GM19463 (cell line): Measurements from ENCODE around the gene FCER1G.

Experiments
- ATAC-seq: cut with Tn5 transposase; IDR thresholded peaks from one replicate; pipeline ENCODE4 v1.9.1; 2021; ENCODE audit warnings: mild to moderate bottlenecking, moderate library complexity; ENCODE audit not compliant: unreplicated experiment

FCER1G gene

GRCh38 chr1:161187311-161187710, 27.8 kb upstream of the FCER1G start:
- no peak for ATAC-seq

DNA sequence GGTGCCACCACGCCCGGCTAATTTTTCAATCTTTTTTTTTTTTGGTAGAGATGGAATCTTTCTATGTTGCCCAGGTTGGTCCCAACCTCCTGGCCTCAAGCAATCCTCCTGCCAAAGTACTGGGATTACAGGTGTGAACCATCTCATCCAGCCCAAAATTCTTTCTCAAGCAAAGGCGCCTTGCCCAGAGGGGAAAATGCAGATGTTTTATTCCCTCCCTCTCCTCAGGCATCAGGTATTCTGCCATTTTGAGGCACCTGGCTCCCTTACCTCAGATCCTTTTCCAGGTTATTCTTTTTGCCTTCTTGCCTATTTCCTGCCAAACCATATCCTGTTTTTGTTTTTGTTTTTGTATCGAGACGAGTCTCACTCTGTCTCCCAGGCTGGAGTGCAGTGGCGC, 26.7 kb upstream of the FCER1G start:
- no peak for ATAC-seq

GRCh38 chr1:161189036-161189435, 26.1 kb upstream of the FCER1G start:
- no peak for ATAC-seq

DNA sequence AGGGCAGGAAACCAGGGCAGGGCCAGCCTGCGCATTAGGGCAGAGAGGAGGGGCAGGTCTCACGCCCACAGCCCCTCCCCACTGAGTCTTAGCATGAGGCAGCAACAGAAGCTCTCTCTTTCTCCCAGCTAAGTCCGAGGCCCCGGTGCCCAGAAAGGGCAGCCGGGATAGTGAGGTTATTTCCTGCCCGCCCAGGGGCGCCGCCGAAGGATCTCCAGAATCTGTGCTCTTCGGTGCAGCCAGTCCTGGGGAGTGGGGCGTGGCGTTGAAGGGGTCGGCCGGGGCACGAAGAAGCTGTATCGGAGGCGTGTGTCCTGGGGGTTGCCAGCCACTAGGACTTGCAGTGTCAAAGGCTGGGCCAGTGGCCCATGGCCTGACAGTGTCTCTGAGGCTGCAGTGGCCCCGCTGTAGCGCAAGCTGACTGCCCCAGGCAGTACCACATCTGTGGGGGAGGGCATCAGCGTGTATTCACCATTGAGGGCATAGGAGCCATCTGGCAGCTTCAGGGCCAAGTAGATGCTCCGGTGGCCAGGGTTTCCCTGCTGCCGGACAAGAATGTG, 24.1 kb upstream of the FCER1G start:
- ATAC-seq, result no peak

DNA sequence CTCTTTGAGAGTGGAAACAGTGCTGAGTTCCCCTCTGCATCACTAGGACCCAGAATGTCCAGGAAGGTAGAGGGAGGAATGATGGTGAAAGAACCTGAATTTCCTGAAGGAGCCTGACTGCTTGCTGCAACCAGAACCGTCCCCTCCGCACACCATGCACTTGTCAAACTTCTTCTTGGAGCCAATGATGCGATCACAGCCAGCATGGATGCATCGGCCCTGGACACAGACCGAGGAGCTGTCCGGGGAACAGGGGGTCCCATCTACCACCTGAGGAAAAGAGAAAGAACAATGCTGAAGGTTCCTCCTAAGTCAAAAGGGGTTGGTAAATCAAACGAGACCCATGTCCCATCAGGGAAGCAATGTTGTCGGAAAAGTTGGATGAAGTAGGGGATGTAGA, 23.1 kb upstream of the FCER1G start:
- no peak for ATAC-seq

GRCh38 chr1:161192476-161193465, 22.3 kb upstream of the FCER1G start:
- ATAC-seq, result peak; percentile 85

DNA sequence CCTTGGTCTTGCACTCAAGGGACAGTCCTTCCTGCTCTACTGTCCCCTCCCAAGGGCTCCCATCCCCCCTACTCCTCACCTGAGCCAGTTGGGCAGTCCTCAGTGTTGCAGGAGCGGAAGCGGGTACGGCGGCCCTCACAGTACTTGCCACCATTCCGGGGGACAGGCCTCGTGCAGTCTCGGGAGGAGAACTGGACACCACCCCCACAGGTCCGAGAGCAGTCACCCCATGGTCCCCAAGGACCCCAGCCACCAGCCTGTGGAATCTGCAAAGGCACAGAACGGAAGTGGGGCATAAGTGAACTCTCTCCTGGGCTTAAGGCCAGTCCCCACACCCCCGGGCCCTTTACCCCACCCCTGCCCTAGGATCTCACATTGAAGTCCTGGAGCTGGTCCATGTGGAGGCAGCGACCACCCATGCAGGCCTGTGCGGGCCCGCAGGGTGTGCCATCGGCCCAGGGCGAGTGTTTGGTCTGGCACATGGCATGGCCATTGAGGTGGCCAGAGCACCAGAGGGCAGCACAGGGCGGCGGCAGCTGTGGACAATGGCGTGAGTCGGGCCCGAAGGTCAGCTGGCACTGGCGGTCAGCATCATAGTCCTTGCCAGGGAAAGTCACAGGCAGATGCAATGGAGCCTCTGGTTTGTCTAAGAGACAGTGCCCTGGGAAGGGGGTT, 21.4 kb upstream of the FCER1G start:
- ATAC-seq, result no peak

DNA sequence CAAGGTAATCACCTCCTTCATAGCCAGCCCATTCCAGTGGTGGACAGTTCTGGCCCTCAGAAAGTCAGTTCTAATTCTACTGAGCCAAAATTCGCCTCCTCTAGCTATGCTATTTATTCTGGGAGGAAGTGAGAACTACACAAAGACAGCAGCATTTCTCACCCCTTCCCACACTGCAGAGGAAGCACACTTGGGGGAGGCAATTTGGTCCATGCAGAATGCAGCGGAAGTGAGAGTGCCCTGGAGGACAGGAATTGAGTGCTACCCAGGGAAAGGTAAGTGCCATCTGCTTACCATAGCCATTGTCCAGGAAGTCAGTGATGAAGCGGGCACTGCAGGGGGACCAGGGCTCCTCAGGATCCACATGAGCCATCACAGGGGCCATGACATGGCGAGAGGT, 19.9 kb upstream of the FCER1G start:
- peak; percentile 56 for ATAC-seq

- no peak for ATAC-seq
These were observed 19.0 kb upstream of the FCER1G start for GRCh38 chr1:161196111-161196510.

- ATAC-seq, result no peak
These were observed 18.3 kb upstream of the FCER1G start for GRCh38 chr1:161196521-161197451.

DNA sequence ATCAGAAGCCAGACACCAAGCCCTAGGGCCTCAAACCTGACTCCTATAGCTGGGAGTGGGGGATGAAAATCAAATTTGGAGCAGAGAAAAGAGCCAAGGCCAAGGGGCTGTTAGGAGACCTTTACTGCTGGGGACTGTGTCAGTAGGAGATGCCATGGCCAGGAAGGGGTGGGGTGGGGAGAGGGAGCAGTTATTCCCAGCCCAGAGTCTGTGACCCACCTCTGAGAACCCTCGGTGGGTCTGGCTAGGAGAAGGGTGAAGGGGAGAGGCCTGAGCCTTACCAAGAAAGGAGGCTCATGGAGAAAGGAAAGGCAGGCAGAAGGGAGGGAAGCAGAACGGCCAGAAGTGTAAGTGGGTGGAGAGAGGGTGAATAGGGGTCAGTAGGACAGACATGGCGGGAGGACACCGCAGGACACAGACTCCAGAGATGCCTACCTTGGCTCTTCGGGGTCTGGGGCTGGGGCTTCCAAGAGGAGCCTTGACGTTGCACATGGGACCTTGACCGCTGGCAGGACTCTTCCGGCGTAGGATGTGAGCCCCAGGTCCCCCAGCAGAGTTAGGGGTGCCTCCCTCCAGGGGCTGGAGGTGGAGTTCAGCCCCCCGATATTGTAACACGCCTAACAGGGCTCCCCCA, 17.4 kb upstream of the FCER1G start:
- ATAC-seq, result no peak

DNA sequence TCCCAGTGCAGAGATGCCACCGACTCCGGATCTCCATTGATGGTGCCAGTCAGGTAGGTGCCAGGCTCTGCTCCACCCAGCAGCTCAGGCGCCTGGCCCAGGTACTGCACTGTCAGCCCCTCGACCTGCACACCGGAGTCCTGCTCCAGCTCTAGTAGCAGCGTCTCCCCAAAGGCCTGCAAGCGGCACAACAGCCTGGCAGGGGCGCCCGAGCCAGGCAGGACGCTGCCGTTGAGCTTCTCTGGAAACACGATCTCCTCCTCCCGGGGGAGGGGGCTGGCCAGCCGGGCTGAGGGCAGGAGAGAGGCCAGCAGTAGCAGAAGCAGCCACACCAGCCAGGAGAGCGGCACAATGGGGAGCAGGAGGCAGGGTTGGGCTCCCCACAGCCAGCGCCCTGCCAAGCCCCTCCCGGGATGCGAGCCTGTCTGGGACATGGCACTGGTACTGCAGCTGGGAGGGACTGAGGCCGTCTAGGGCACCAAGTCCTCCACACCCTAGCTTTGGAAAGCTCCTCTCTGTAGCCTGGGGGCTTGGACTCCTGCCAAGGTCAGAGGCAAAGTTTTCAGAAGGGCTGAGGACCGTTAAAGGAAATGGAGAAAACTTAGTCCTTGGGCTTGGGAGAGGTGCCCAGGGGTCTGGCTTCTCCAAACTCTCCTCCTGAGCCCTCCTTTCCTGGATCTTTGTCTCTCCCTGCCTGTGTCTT, 16.8 kb upstream of the FCER1G start:
- no peak for ATAC-seq

DNA sequence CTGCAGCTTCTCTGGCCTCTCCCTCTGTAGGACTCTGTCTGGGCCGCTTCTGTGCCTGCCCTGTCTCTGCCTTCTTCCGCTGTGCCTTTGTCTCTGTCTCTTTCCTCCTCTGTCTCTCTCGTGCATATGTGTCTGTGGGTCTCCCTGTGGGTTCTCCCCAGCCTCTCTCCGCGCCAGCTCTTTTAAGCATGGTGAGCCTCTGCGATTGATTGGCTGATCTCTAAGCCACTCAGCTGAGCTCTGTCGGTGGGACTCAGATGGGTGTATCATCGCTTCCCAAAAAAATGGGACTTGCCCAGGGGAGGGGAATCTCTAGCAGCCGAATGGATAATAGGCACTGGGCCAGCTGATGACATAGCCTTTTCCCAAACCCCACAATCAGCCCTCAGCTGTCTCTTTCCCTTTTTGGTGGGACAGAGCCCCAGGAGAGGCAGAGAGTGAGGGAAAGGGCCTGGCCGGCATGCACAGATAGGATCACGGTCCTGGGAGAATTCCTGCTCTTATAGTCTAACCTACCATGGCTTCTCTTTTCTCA, 16.1 kb upstream of the FCER1G start, which contains the start of gene ADAMTS4:
Gene ADAMTS4, minus strand, starts transcription at position 158 of the 535 bp plus-strand sequence. CDS start 427 bp downstream, outside the sequence.
- no peak for ATAC-seq

- no peak for ATAC-seq
These were observed 15.5 kb upstream of the FCER1G start for GRCh38 chr1:161199506-161200139.

DNA sequence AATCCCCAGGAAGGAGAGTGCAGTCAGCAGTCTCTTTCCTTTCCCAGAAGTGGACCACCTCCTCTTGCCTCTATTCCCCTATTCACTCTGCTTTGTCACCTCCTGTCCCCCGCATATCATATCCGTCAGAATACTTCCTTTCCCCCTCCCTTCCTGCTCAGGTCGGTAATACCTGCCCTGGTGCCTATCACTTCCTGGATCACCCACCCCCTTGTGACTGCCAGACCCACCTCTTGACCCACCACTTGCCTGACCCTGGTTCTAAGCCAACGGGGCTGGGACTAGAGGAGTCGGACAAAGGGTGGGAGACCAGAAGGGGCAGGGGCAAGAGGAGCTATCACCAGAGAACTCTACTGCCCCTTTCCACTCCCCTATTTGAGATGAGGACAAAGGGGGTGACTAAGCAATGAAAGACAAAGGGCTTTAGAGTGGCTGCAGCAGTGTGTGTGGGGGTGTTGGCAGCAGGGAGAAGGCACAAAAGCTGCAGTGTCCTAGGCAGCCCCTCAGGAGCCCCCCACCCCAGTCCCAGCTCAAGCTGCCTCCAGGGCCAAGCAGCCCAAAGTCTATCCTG, 14.6 kb upstream of the FCER1G start:
- ATAC-seq, result no peak

DNA sequence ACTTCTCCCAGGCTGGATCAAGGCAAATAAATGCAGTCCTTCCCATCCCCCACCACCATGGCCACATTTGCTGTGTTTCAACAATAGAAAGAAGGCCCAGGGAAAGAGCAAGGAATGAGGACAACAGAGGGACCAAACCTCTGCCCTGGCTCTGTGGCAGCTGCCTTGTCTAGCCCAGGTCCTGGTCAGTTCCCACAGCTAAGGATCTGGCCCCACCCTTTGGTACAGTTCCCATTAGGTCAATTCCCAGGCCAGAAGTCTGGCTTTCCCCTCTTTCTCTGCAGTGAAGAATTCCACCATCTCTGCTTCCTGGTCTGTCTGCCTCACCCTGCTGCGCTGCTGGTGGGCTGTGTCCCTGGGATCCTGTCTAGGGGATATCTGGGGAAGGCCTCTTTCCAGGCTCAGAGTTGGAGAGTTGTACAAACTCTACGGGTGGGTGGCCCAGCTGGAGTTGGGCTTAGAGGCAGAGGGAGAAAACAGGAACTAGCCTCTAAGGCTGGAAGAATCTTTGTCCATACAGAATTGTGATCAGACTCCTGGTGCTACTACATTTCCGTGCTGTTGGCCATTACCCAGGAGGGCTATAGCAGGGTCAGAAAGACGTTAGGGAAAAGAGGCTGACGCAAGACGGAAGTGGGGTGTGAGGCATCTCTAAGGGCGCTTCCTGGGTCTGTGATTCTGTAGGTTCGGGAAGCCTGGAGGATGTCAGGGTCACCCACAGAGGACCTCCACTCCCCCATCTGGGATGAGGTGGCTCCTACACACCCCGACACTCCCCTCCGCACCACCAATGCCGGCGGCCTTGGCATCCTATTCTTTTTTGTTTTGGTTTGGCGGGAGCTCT, 13.9 kb upstream of the FCER1G start:
- ATAC-seq, result no peak
